GM10266 (cell line): ENCODE results near the gene ELP5.

Experiments
- DNase-seq: peaks from one replicate; pipeline ENCODE4 v3.0.0; 2012; ENCODE audit errors: extremely low spot score
- CTCF ChIP-seq: IDR thresholded peaks from 2 replicates; pipeline ENCODE4 v1.5.1; 2012; ENCODE audit warnings: mild to moderate bottlenecking, low read depth; ENCODE audit not compliant: control insufficient read depth, insufficient read depth; ENCODE audit errors: missing control alignments

The ELP5 gene

GRCh38 chr17:7233701-7234082 lies 18.3 kb upstream of the ELP5 start:
- no peak for DNase-seq
- no peak for TF ChIP-seq CTCF

- peak; percentile 98 for DNase-seq
- TF ChIP-seq CTCF = no peak
Measured at GRCh38 chr17:7234083-7234951, 17.7 kb upstream of the ELP5 start, which contains the start of gene DVL2. Gene DVL2 (minus strand): TSS chr17:7234517. CDS start chr17:7234262, 255 bp downstream.

- DNase-seq = no peak
- TF ChIP-seq CTCF = no peak
Measured at GRCh38 chr17:7235693-7236665, 16.0 kb upstream of the ELP5 start.

- DNase-seq = no peak
- no peak for TF ChIP-seq CTCF
Measured at GRCh38 chr17:7236808-7237207, 15.2 kb upstream of the ELP5 start.

GRCh38 chr17:7237266-7237760 lies 14.7 kb upstream of the ELP5 start:
- TF ChIP-seq CTCF = no peak
- no peak for DNase-seq

GRCh38 chr17:7237761-7238419 lies 14.1 kb upstream of the ELP5 start:
- no peak for TF ChIP-seq CTCF
- DNase-seq = peak; percentile 91
